ENCODE results near the gene VMO1.

Gene VMO1

GRCh38 chr17:4742629-4743028 lies 43.5 kb downstream of the VMO1 start:
- Histone ChIP-seq H3F3A (ENCODE audit: control insufficient read depth, insufficient read depth) (0 out of 2 replicates have a peak, but pooled peaks cover 2% of the 10 kb centered on the region), H3K4me2 (ENCODE audit: low read length) (no peak overlapping the region), H3K27ac (ENCODE audit: low read depth, low read length) (no peak overlapping the region), H3K9me3 (ENCODE audit: control insufficient read depth, insufficient read depth, low read length) (no peaks in the 10 kb centered on the region), H4K20me1 (ENCODE audit: control insufficient read depth, insufficient read depth, low read depth, low read length) (no peaks in the 10 kb centered on the region; the same call in 1 of the 2 replicates), H3K4me1 (ENCODE audit: control insufficient read depth, low read length) (peaks cover 22% of the 10 kb centered on the region), H3K79me2 (ENCODE audit: control insufficient read depth, low read length) (no peaks in the 10 kb centered on the region), H3K4me3 (ENCODE audit: low read length) (no peak overlapping the region), H3K9me2 (replicated peaks; ENCODE audit: control insufficient read depth, low read length) (no peaks in the 10 kb centered on the region), H3K36me3 (ENCODE audit: control insufficient read depth, low read length) (no peaks in the 10 kb centered on the region), H3K27me3 (ENCODE audit: control insufficient read depth, low read length) (peaks cover 35% of the 10 kb centered on the region)
- TF ChIP-seq CTCF (IDR thresholded peaks at IDR 0.05; ENCODE audit: low read depth, low read length, poor library complexity, severe bottlenecking) = no peak
- no peak for TF ChIP-seq EZH2phosphoT487 (IDR thresholded peaks at IDR 0.05; ENCODE audit: borderline replicate concordance, low read length)

GRCh38 chr17:4742133-4742532 lies 44.0 kb downstream of the VMO1 start:
- no peak overlapping the region for H3K27ac ChIP-seq (ENCODE audit: low read depth, low read length)
- H4K20me1 ChIP-seq (ENCODE audit: control insufficient read depth, insufficient read depth, low read depth, low read length) = no peaks in the 10 kb centered on the region; the same call in 1 of the 2 replicates
- no peak overlapping the region for H3K4me2 ChIP-seq (ENCODE audit: low read length)
- 0 out of 2 replicates have a peak, but pooled peaks cover 2% of the 10 kb centered on the region for H3F3A ChIP-seq (ENCODE audit: control insufficient read depth, insufficient read depth)
- H3K9me3 ChIP-seq (ENCODE audit: control insufficient read depth, insufficient read depth, low read length) = no peaks in the 10 kb centered on the region
- TF ChIP-seq CTCF (IDR thresholded peaks at IDR 0.05; ENCODE audit: low read depth, low read length, poor library complexity, severe bottlenecking) (no peak), EZH2phosphoT487 (IDR thresholded peaks at IDR 0.05; ENCODE audit: borderline replicate concordance, low read length) (no peak)
- H3K36me3 ChIP-seq (ENCODE audit: control insufficient read depth, low read length) = no peaks in the 10 kb centered on the region
- no peaks in the 10 kb centered on the region for H3K9me2 ChIP-seq (replicated peaks; ENCODE audit: control insufficient read depth, low read length)
- no peak overlapping the region for H3K4me3 ChIP-seq (ENCODE audit: low read length)
- peaks cover 35% of the 10 kb centered on the region for H3K27me3 ChIP-seq (ENCODE audit: control insufficient read depth, low read length)
- peaks cover 22% of the 10 kb centered on the region for H3K4me1 ChIP-seq (ENCODE audit: control insufficient read depth, low read length)
- no peaks in the 10 kb centered on the region for H3K79me2 ChIP-seq (ENCODE audit: control insufficient read depth, low read length)

- Histone ChIP-seq H3K79me2 (ENCODE audit: control insufficient read depth, low read length) (no peaks in the 10 kb centered on the region), H3K9me2 (replicated peaks; ENCODE audit: control insufficient read depth, low read length) (no peaks in the 10 kb centered on the region), H3K4me3 (ENCODE audit: low read length) (no peak overlapping the region)
These were observed 44.6 kb downstream of the VMO1 start for GRCh38 chr17:4741544-4741943.

More at GRCh38 chr17:4741544-4741943, 44.6 kb downstream of the VMO1 start:
- H3K9me3 ChIP-seq (ENCODE audit: control insufficient read depth, insufficient read depth, low read length) = no peaks in the 10 kb centered on the region
- TF ChIP-seq CTCF (IDR thresholded peaks at IDR 0.05; ENCODE audit: low read depth, low read length, poor library complexity, severe bottlenecking) = no peak
- TF ChIP-seq EZH2phosphoT487 (IDR thresholded peaks at IDR 0.05; ENCODE audit: borderline replicate concordance, low read length) = no peak
- no peak overlapping the region for H3K4me2 ChIP-seq (ENCODE audit: low read length)
- no peak overlapping the region for H3K27ac ChIP-seq (ENCODE audit: low read depth, low read length)
- H3K4me1 ChIP-seq (ENCODE audit: control insufficient read depth, low read length) = peaks cover 22% of the 10 kb centered on the region
- H4K20me1 ChIP-seq (ENCODE audit: control insufficient read depth, insufficient read depth, low read depth, low read length) = no peaks in the 10 kb centered on the region; the same call in 1 of the 2 replicates
- 0 out of 2 replicates have a peak, but pooled peaks cover 2% of the 10 kb centered on the region for H3F3A ChIP-seq (ENCODE audit: control insufficient read depth, insufficient read depth)
- H3K27me3 ChIP-seq (ENCODE audit: control insufficient read depth, low read length) = peaks cover 35% of the 10 kb centered on the region
- H3K36me3 ChIP-seq (ENCODE audit: control insufficient read depth, low read length) = no peaks in the 10 kb centered on the region
